BLaER1 treated with 17β-estradiol and CSF1 and Interleukin-3, amounts not matched to agents 10 nM and 100 nM (cell line): ENCODE data around the gene PRKD2.

Source experiments
- H3K27ac ChIP-seq, 11 experiments: shearing (Covaris generic); formaldehyde crosslinking; 2 replicates each; pipeline ENCODE4 v1.8.1; 2022
- H3K27me3 ChIP-seq, 11 experiments: shearing (Covaris generic); formaldehyde crosslinking; 2 replicates each; pipeline ENCODE4 v1.8.1; 2022
- H3K36me3 ChIP-seq, 11 experiments: shearing (Covaris generic); formaldehyde crosslinking; 2 replicates each; pipeline ENCODE4 v1.8.1; 2022
- H3K4me1 ChIP-seq, 10 experiments: shearing (Covaris generic); formaldehyde crosslinking; 2 replicates each; pipeline ENCODE4 v1.8.1; 2022
- H3K4me2 ChIP-seq, 11 experiments: shearing (Covaris generic); formaldehyde crosslinking; 2 replicates each; pipeline ENCODE4 v1.8.1; 2022
- H3K4me3 ChIP-seq, 10 experiments: shearing (Covaris generic); formaldehyde crosslinking; 2 replicates each; pipeline ENCODE4 v1.8.1; 2022
- H3K9ac ChIP-seq, 11 experiments: shearing (Covaris generic); formaldehyde crosslinking; 2 replicates each; pipeline ENCODE4 v1.8.1; 2022
- H3K9me3 ChIP-seq, 11 experiments: shearing (Covaris generic); formaldehyde crosslinking; replicated peaks in 1 of 11; 2 replicates each; pipeline ENCODE4 v1.8.1; 2022
- H4K20me1 ChIP-seq, 11 experiments: shearing (Covaris generic); formaldehyde crosslinking; 2 replicates each; pipeline ENCODE4 v1.8.1; 2022
- Cebpa-rat ChIP-seq, 11 experiments: shearing (Covaris generic); IDR thresholded peaks; 2 replicates each; pipeline ENCODE4 v1.8.1; 2022

PRKD2 gene

GRCh38 chr19:46730187-46730586 lies 13.3 kb upstream of the PRKD2 start:
- Histone ChIP-seq H3K27me3 (no peaks in the 10 kb centered on the region), H3K27ac (peak overlapping the region in 6 of 11 experiments; percentile 5 to 54 (median 34); a peak in 11 of 22 replicates), H3K4me3 (peak overlapping the region in 1 of 10 experiments; percentile 19; a peak in 2 of 20 replicates), H3K9ac (peak overlapping the region in 10 of 11 experiments; percentile 5 to 68 (median 32); a peak in 13 of 22 replicates), H3K36me3 (peaks cover 70 to 100% (median 96%) of the 10 kb centered on the region in 11 experiments), H4K20me1 (peaks cover 90 to 100% (median 100%) of the 10 kb centered on the region in 11 experiments), H3K9me3 (no peaks in the 10 kb centered on the region), H3K4me2 (peak overlapping the region; percentile 77 to 99 (median 95)), H3K4me1 (peaks cover 86 to 100% (median 93%) of the 10 kb centered on the region in 10 experiments)
- no peak for TF ChIP-seq Cebpa-rat (IDR thresholded peaks at IDR 0.05)

DNA sequence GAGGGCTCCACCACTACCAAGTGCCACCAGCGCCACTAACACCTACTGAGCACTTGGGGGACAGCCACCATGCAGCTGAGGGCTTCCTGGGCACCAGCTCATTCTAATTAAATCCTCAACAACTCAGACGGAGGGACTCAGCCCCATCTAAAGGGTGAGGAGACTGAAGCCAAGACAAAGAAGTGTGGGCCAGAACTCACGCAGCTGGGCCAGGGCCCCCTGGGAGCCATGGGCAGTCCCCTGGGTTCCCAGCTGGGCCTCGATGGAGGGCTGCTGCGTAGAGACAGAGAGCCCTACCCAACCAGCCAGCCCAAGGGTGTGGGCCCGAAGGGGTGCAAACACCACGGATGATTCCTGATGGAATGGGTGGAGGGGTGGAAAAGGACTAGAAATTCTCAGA lies 12.8 kb upstream of the PRKD2 start:
- TF ChIP-seq Cebpa-rat (IDR thresholded peaks at IDR 0.05) = no peak
- H3K4me2 ChIP-seq = peak overlapping the region; percentile 77 to 99 (median 95)
- peak overlapping the region in 1 of 10 experiments; percentile 19; a peak in 2 of 20 replicates for H3K4me3 ChIP-seq
- H3K27me3 ChIP-seq = no peaks in the 10 kb centered on the region
- peaks cover 72 to 100% (median 96%) of the 10 kb centered on the region in 11 experiments for H3K36me3 ChIP-seq
- H4K20me1 ChIP-seq = peaks cover 93 to 100% (median 99%) of the 10 kb centered on the region in 11 experiments
- H3K9ac ChIP-seq = peak overlapping the region in 10 of 11 experiments; percentile 5 to 68 (median 32); a peak in 14 of 22 replicates
- peaks cover 89 to 100% (median 96%) of the 10 kb centered on the region in 10 experiments for H3K4me1 ChIP-seq
- peak overlapping the region in 6 of 11 experiments; percentile 5 to 54 (median 34); a peak in 9 of 22 replicates for H3K27ac ChIP-seq
- H3K9me3 ChIP-seq = no peaks in the 10 kb centered on the region

GRCh38 chr19:46728693-46729339 lies 11.9 kb upstream of the PRKD2 start:
- Histone ChIP-seq H3K27me3 (no peaks in the 10 kb centered on the region), H3K4me2 (peak overlapping the region; percentile 77 to 99 (median 95)), H3K36me3 (peaks cover 81 to 100% (median 96%) of the 10 kb centered on the region in 11 experiments), H3K9me3 (no peaks in the 10 kb centered on the region), H4K20me1 (peaks cover 93 to 100% (median 98%) of the 10 kb centered on the region in 11 experiments), H3K4me1 (peaks cover 89 to 100% (median 100%) of the 10 kb centered on the region in 10 experiments), H3K4me3 (peak overlapping the region in 8 of 10 experiments; percentile 13 to 55 (median 44); a peak in 15 of 20 replicates), H3K9ac (peak overlapping the region in 9 of 11 experiments; percentile 40 to 77 (median 55); a peak in 17 of 22 replicates), H3K27ac (peak overlapping the region in 8 of 11 experiments; percentile 41 to 76 (median 52); a peak in 17 of 22 replicates)
- no peak for TF ChIP-seq Cebpa-rat (IDR thresholded peaks at IDR 0.05)

GRCh38 chr19:46728208-46728607 lies 11.3 kb upstream of the PRKD2 start:
- Histone ChIP-seq H4K20me1 (peaks cover 93 to 100% (median 98%) of the 10 kb centered on the region in 11 experiments), H3K9ac (peak overlapping the region in 10 of 11 experiments; percentile 33 to 77 (median 53); a peak in 18 of 22 replicates), H3K4me3 (peak overlapping the region in 8 of 10 experiments; percentile 13 to 55 (median 44); a peak in 15 of 20 replicates), H3K9me3 (no peaks in the 10 kb centered on the region), H3K27me3 (no peaks in the 10 kb centered on the region), H3K4me1 (peaks cover 91 to 100% (median 100%) of the 10 kb centered on the region in 10 experiments), H3K4me2 (peak overlapping the region; percentile 77 to 99 (median 95)), H3K36me3 (peaks cover 84 to 100% (median 96%) of the 10 kb centered on the region in 11 experiments), H3K27ac (peak overlapping the region in 8 of 11 experiments; percentile 41 to 76 (median 52); a peak in 17 of 22 replicates)
- no peak for TF ChIP-seq Cebpa-rat (IDR thresholded peaks at IDR 0.05)

DNA sequence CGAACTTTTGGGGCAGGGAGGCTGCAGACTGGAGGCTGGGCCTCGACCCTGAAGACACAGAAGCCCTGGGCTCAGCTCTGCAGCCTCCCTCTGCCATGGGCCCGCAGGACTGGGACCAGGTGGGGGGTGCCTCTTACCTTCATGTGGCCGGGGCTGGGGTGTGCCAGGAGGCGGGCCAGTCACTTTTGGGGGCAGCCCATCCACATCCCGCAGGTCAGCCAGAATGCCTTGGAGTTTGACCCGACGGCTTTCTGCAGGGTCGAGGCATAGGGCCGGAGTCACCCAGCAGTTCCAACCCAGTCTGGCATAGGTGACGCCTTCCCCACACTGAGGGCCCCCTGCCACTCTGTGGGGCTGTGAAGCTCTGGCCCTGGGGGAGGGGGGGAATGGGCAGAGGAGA lies 10.8 kb upstream of the PRKD2 start:
- Histone ChIP-seq H3K9me3 (no peaks in the 10 kb centered on the region), H3K27me3 (no peaks in the 10 kb centered on the region), H3K4me1 (peaks cover 91 to 100% (median 100%) of the 10 kb centered on the region in 10 experiments), H3K4me2 (peak overlapping the region; percentile 77 to 99 (median 95)), H3K4me3 (peak overlapping the region in 5 of 10 experiments; percentile 32 to 55 (median 48); a peak in 8 of 20 replicates), H3K9ac (peak overlapping the region in 9 of 11 experiments; percentile 33 to 77 (median 55); a peak in 18 of 22 replicates), H3K36me3 (peaks cover 84 to 100% (median 96%) of the 10 kb centered on the region in 11 experiments), H3K27ac (peak overlapping the region in 8 of 11 experiments; percentile 41 to 76 (median 52); a peak in 15 of 22 replicates), H4K20me1 (peaks cover 92 to 100% (median 98%) of the 10 kb centered on the region in 11 experiments)
- no peak for TF ChIP-seq Cebpa-rat (IDR thresholded peaks at IDR 0.05)

DNA sequence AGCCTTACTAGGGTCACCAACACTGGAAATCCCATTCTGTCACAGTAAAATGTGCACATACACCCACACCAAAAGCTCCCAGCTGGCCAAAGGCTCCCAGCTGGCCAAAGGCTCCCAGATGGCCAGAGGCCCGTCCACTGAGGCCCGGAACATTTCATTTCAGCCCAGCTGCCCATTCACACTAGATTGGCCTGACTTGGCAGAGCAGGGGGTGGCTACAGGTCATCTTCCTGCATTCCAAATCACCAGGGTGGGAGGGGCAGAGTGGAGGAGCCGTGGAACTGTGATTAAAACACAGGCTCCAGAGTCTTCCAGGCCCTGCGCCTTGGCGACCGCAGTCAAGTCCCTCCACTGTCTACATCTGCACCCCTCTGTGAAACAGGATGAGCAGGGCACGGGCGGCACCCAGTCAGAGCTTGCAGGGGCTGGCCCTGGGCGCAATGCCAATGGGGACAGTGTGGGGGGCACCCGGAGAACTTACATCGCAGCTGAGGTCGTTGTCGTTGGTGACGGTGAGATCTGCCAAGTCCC lies 10.1 kb upstream of the PRKD2 start:
- Histone ChIP-seq H4K20me1 (peaks cover 89 to 100% (median 98%) of the 10 kb centered on the region in 11 experiments), H3K4me3 (peak overlapping the region in 1 of 10 experiments; percentile 41; a peak in 2 of 20 replicates), H3K27me3 (no peaks in the 10 kb centered on the region), H3K9ac (peak overlapping the region in 9 of 11 experiments; percentile 14 to 68 (median 56); a peak in 14 of 22 replicates), H3K4me2 (peak overlapping the region; percentile 57 to 99 (median 95)), H3K4me1 (peaks cover 91 to 100% (median 100%) of the 10 kb centered on the region in 10 experiments), H3K9me3 (no peaks in the 10 kb centered on the region), H3K36me3 (peaks cover 82 to 100% (median 95%) of the 10 kb centered on the region in 11 experiments), H3K27ac (peak overlapping the region in 3 of 11 experiments; percentile 44 to 56 (median 47); a peak in 4 of 22 replicates)
- no peak for TF ChIP-seq Cebpa-rat (IDR thresholded peaks at IDR 0.05)

DNA sequence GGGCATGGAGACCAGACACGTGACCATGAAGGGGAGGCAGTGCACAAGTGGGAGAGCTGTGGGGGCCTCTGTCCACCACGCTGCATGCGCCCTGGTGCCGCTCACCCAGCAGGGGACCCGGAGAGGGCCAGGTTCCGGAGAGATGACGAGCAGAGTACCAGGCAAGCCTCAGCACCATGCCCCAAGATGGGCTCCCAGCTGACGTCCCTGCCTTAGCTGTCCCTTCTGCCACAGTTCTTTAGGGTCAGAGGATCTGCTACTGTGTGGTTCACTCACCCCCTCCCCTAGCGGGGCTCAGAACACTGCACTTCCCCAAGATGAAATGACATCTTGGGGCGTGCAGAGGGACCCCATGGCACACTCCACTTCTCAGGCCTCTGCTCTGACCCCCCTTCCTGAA lies 9.6 kb upstream of the PRKD2 start:
- TF ChIP-seq Cebpa-rat (IDR thresholded peaks at IDR 0.05) = no peak
- Histone ChIP-seq H3K4me2 (peak overlapping the region; percentile 57 to 99 (median 95)), H3K9me3 (no peaks in the 10 kb centered on the region), H4K20me1 (peaks cover 84 to 100% (median 98%) of the 10 kb centered on the region in 11 experiments), H3K36me3 (peaks cover 86 to 100% (median 95%) of the 10 kb centered on the region in 11 experiments), H3K4me1 (peaks cover 91 to 100% (median 100%) of the 10 kb centered on the region in 10 experiments), H3K9ac (peak overlapping the region in 9 of 11 experiments; percentile 30 to 64 (median 50); a peak in 14 of 22 replicates), H3K4me3 (peak overlapping the region in 5 of 10 experiments; percentile 13 to 44 (median 33); a peak in 8 of 20 replicates), H3K27ac (peak overlapping the region in 4 of 11 experiments; percentile 6 to 56 (median 34); a peak in 5 of 22 replicates), H3K27me3 (no peaks in the 10 kb centered on the region)

DNA sequence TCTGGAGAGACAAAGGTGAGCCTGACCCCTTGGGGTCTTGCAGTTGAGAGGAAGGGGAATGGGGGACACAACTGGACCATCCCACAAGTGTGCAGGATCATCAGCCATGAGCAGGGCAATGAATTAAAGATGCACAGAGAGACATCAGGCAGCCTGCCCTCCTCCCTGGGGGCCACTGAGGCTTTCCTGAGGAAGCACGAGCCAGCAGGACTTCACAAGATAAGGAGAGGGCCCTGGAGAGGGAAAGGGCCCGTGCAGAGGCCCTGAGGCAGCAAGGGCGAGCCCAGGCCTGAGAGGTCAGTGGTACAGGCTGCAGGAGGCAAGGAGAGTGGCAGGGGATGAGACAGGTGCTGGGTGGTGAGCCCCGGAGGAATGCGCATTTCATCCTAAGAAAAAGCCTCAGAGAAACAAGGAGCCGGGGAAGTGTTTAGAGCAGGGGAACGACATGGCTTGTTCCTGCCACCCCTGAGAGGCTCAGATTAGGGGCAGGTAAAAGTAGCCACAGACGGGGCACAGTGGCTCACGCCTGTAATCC lies 9.0 kb upstream of the PRKD2 start:
- peaks cover 92 to 100% (median 97%) of the 10 kb centered on the region in 11 experiments for H3K36me3 ChIP-seq

More for the DNA sequence above, 9.0 kb upstream of the PRKD2 start:
- Histone ChIP-seq H3K27me3 (no peaks in the 10 kb centered on the region), H3K9me3 (no peaks in the 10 kb centered on the region), H3K4me3 (peak overlapping the region in 7 of 10 experiments; percentile 6 to 44 (median 16); a peak in 9 of 20 replicates), H3K4me1 (peaks cover 91 to 100% (median 100%) of the 10 kb centered on the region in 10 experiments), H3K4me2 (peak overlapping the region; percentile 57 to 99 (median 95); a peak in 21 of 22 replicates), H3K27ac (peak overlapping the region in 3 of 11 experiments; percentile 23 to 56 (median 44); a peak in 5 of 22 replicates), H4K20me1 (peaks cover 78 to 100% (median 95%) of the 10 kb centered on the region in 11 experiments), H3K9ac (peak overlapping the region in 9 of 11 experiments; percentile 25 to 64 (median 50); a peak in 16 of 22 replicates)
- no peak for TF ChIP-seq Cebpa-rat (IDR thresholded peaks at IDR 0.05)
